ENCODE data around the gene PERM1.
A peak's percentile ranks its signal among the peaks of the same experiment; 100 is the strongest.

Gene PERM1

GRCh38 chr1:962381-963300 is 19.3 kb downstream of the PERM1 start:
- H3K36me3 Mint-ChIP-seq, result peaks cover 5% of the 10 kb centered on the region
- H3K27me3 Mint-ChIP-seq, result no peaks in the 10 kb centered on the region
- H3K4me3 Mint-ChIP-seq, result peak overlapping the region; percentile 80
- H3K9me3 Mint-ChIP-seq, result no peaks in the 10 kb centered on the region
- DNase-seq (ENCODE audit: low spot score in 2 of 2) (no peak), ATAC-seq (ENCODE audit: low read depth) (no peak)
- no peak overlapping the region for H3K27ac Mint-ChIP-seq
- peaks cover 8% of the 10 kb centered on the region for H3K4me1 Mint-ChIP-seq

GRCh38 chr1:961132-961669 is 20.7 kb downstream of the PERM1 start:
- Mint-ChIP-seq H3K27ac (no peak overlapping the region), H3K9me3 (no peaks in the 10 kb centered on the region)

GRCh38 chr1:960363-961131 is 21.3 kb downstream of the PERM1 start, which contains the start of gene KLHL17:
Gene KLHL17 (plus strand): TSS chr1:960584. CDS start chr1:960694, 110 bp downstream.
- peaks cover 14% of the 10 kb centered on the region for H3K36me3 Mint-ChIP-seq
- H3K4me1 Mint-ChIP-seq, result peaks cover 14% of the 10 kb centered on the region
- peak within 1 kb of the TSS; percentile 89 for H3K4me3 Mint-ChIP-seq
- ATAC-seq (ENCODE audit: low read depth) (peak; percentile 62), DNase-seq (ENCODE audit: low spot score in 2 of 2) (peak; percentile 71 to 76)
- H3K9me3 Mint-ChIP-seq, result no peaks in the 10 kb centered on the region
- H3K27me3 Mint-ChIP-seq, result no peaks in the 10 kb centered on the region
- peak within 1 kb of the TSS; percentile 76 for H3K27ac Mint-ChIP-seq

More at GRCh38 chr1:961132-961669, 20.7 kb downstream of the PERM1 start:
- no peak for ATAC-seq (ENCODE audit: low read depth)
- Mint-ChIP-seq H3K27me3 (no peaks in the 10 kb centered on the region), H3K4me3 (peak overlapping the region; percentile 80), H3K36me3 (peaks cover 11% of the 10 kb centered on the region), H3K4me1 (peaks cover 14% of the 10 kb centered on the region)
- DNase-seq (ENCODE audit: low spot score in 2 of 2), result no peak

GRCh38 chr1:959731-960362 is 22.0 kb downstream of the PERM1 start:
- peaks cover 19% of the 10 kb centered on the region for H3K36me3 Mint-ChIP-seq
- DNase-seq (ENCODE audit: low spot score in 2 of 2) (no peak), ATAC-seq (ENCODE audit: low read depth) (no peak)
- no peaks in the 10 kb centered on the region for H3K9me3 Mint-ChIP-seq
- H3K4me1 Mint-ChIP-seq, result peaks cover 14% of the 10 kb centered on the region
- no peaks in the 10 kb centered on the region for H3K27me3 Mint-ChIP-seq
- H3K4me3 Mint-ChIP-seq, result peak overlapping the region; percentile 89
- H3K27ac Mint-ChIP-seq, result peak overlapping the region; percentile 76

- peak within 1 kb of the TSS; percentile 89 for H3K4me3 Mint-ChIP-seq
- no peaks in the 10 kb centered on the region for H3K9me3 Mint-ChIP-seq
- ATAC-seq (ENCODE audit: low read depth) (peak; percentile 87), DNase-seq (ENCODE audit: low spot score in 2 of 2) (peak; percentile 91 to 94)
- peaks cover 14% of the 10 kb centered on the region for H3K4me1 Mint-ChIP-seq
- H3K36me3 Mint-ChIP-seq, result peaks cover 19% of the 10 kb centered on the region
- peak within 1 kb of the TSS; percentile 76 for H3K27ac Mint-ChIP-seq
- no peaks in the 10 kb centered on the region for H3K27me3 Mint-ChIP-seq
These were observed 22.8 kb downstream of the PERM1 start, which contains the start of gene NOC2L for GRCh38 chr1:958823-959730. Gene NOC2L (minus strand): TSS chr1:959256. CDS start chr1:959240, 16 bp downstream.

- peaks cover 11% of the 10 kb centered on the region for H3K4me1 Mint-ChIP-seq
These were observed 25.3 kb downstream of the PERM1 start for GRCh38 chr1:956636-957035.

GRCh38 chr1:955474-955873 is 26.4 kb downstream of the PERM1 start:
- Mint-ChIP-seq H3K9me3 (no peaks in the 10 kb centered on the region), H3K36me3 (peaks cover 32% of the 10 kb centered on the region), H3K27ac (no peak overlapping the region), H3K4me3 (no peak overlapping the region), H3K4me1 (peaks cover 11% of the 10 kb centered on the region), H3K27me3 (no peaks in the 10 kb centered on the region)
- ATAC-seq (ENCODE audit: low read depth) (no peak), DNase-seq (ENCODE audit: low spot score in 2 of 2) (no peak)

More at GRCh38 chr1:956636-957035, 25.3 kb downstream of the PERM1 start:
- ATAC-seq (ENCODE audit: low read depth), result no peak
- H3K27ac Mint-ChIP-seq, result no peak overlapping the region
- no peak for DNase-seq (ENCODE audit: low spot score in 2 of 2)
- H3K9me3 Mint-ChIP-seq, result no peaks in the 10 kb centered on the region
- no peak overlapping the region for H3K4me3 Mint-ChIP-seq
- H3K27me3 Mint-ChIP-seq, result no peaks in the 10 kb centered on the region
- peaks cover 25% of the 10 kb centered on the region for H3K36me3 Mint-ChIP-seq

GRCh38 chr1:954927-955326 is 27.0 kb downstream of the PERM1 start:
- Mint-ChIP-seq H3K27ac (no peak overlapping the region), H3K4me1 (peaks cover 11% of the 10 kb centered on the region), H3K27me3 (no peaks in the 10 kb centered on the region), H3K4me3 (no peak overlapping the region), H3K9me3 (no peaks in the 10 kb centered on the region), H3K36me3 (peaks cover 35% of the 10 kb centered on the region)
- no peak for DNase-seq (ENCODE audit: low spot score in 2 of 2)
- ATAC-seq (ENCODE audit: low read depth), result no peak

GRCh38 chr1:953524-954320 is 28.2 kb downstream of the PERM1 start:
- Mint-ChIP-seq H3K27ac (no peak overlapping the region), H3K4me3 (no peak overlapping the region), H3K36me3 (peaks cover 39% of the 10 kb centered on the region), H3K9me3 (no peaks in the 10 kb centered on the region), H3K27me3 (no peaks in the 10 kb centered on the region), H3K4me1 (peaks cover 11% of the 10 kb centered on the region)
- ATAC-seq (ENCODE audit: low read depth) (no peak), DNase-seq (ENCODE audit: low spot score in 2 of 2) (no peak)

- Mint-ChIP-seq H3K4me3 (no peak overlapping the region), H3K4me1 (peaks cover 6% of the 10 kb centered on the region), H3K9me3 (no peaks in the 10 kb centered on the region), H3K36me3 (peaks cover 35% of the 10 kb centered on the region), H3K27ac (no peak overlapping the region), H3K27me3 (no peaks in the 10 kb centered on the region)
- ATAC-seq (ENCODE audit: low read depth), result no peak
- no peak for DNase-seq (ENCODE audit: low spot score in 2 of 2)
These were observed 29.3 kb downstream of the PERM1 start for GRCh38 chr1:952603-953002.

- DNase-seq (ENCODE audit: low spot score in 2 of 2) (no peak), ATAC-seq (ENCODE audit: low read depth) (no peak)
- Mint-ChIP-seq H3K4me1 (peaks cover 3% of the 10 kb centered on the region), H3K4me3 (no peak overlapping the region), H3K27me3 (no peaks in the 10 kb centered on the region), H3K27ac (no peak overlapping the region), H3K36me3 (peaks cover 35% of the 10 kb centered on the region), H3K9me3 (no peaks in the 10 kb centered on the region)
These were observed 29.7 kb downstream of the PERM1 start for GRCh38 chr1:952201-952600.

GRCh38 chr1:951364-951763 is 30.5 kb downstream of the PERM1 start:
- H3K27me3 Mint-ChIP-seq, result no peaks in the 10 kb centered on the region
- H3K9me3 Mint-ChIP-seq, result no peaks in the 10 kb centered on the region
- peaks cover 32% of the 10 kb centered on the region for H3K36me3 Mint-ChIP-seq
- DNase-seq (ENCODE audit: low spot score in 2 of 2) (no peak), ATAC-seq (ENCODE audit: low read depth) (no peak)
- no peak overlapping the region for H3K4me3 Mint-ChIP-seq
- H3K27ac Mint-ChIP-seq, result no peak overlapping the region
- no peaks in the 10 kb centered on the region for H3K4me1 Mint-ChIP-seq
